Fibroblast of gingiva (primary cell): ENCODE data around the gene ITGAV.

Experiments used
- DNase-seq: peaks from one replicate; pipeline ENCODE4 v3.0.0-alpha.2; 2011; ENCODE audit warnings: low read depth

The ITGAV gene

GRCh38 chr2:186718122-186718521 lies 128.3 kb downstream of the ITGAV start:
- no peak for DNase-seq

DNA sequence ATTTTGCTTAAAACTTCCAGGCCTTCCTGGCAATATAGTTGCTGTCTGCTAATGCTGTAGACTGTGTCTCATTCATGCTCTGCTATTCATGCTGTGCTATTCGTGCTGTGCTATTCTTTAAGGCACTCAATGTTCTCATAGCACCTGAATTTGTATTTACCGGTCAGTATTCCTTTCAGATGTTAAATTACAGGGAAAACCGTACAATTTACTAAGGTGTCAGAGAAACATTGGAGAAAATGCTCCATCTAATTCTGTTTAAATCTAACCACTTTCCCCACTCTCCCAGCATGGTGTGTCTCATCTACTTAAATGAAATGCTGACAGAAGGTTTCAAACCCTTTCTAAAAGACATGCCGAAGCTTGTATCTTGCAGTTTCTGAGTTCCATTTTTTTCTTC lies 129.0 kb downstream of the ITGAV start:
- no peak for DNase-seq

GRCh38 chr2:186721956-186722355 lies 132.1 kb downstream of the ITGAV start:
- no peak for DNase-seq

DNA sequence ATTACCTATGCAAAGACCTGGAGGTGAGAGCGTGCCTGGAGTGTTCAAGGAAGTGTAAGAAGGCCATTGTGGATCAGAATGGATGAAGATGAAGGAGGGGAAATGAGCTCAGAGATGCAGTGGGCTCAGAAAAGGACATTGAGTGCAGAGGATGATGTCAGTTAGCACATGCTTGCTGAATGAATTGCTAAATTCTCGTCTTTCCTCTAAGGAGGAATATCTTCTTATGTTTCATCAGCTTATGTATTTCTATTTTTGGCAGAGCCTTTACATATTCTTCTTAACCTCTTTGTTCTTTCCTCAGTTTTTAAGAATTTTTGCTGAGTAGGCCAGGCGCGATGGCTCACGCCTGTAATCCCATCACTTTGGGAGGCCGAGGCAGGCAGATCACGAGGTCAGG lies 134.9 kb downstream of the ITGAV start:
- peak; percentile 10 for DNase-seq

GRCh38 chr2:186725783-186726182 lies 135.9 kb downstream of the ITGAV start:
- no peak for DNase-seq

DNA sequence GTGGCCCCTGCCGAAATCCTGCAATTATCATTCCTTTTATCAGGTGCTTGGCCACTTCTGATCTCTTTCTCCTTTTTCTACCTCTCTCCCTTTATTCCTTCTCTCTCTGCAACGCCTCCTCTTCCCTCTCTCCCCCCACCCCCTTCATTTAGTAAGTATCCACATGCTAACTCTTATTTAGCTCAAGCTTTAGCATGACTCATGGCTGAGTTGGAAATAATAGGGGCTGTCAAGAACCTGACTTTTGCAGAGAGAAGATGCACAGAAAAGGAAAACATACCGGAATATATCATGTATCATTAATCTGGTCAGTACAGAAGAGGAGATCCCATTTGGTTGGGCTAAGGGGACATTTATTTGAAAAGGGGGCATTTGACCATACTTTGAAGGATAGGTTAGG lies 137.1 kb downstream of the ITGAV start:
- DNase-seq = no peak

- no peak for DNase-seq
Observed at GRCh38 chr2:186728631-186729030, 138.8 kb downstream of the ITGAV start.
